Glutamatergic neuron (in vitro differentiated cells): Measurements from ENCODE around the gene ZCCHC14. TPM values are rescaled to one million over a fixed set of nuclear protein-coding genes. Genes with fewer than 3 reads are reported as not detected.
"Not testable (repeated sequence)": the region's sequence is repeated elsewhere in the genome, so short reads cannot be mapped to it uniquely, and the experiment has no call there.

ENCODE experiments used
- DNase-seq: peaks from one replicate; pipeline ENCODE4 v3.0.0; 2022
- H3K27ac Mint-ChIP-seq: one replicate; pipeline ENCODE4 v1.8.0; 2020; ENCODE audit warnings: mild to moderate bottlenecking, mixed read lengths, inconsistent platforms; ENCODE audit not compliant: unreplicated experiment
- H3K27me3 Mint-ChIP-seq: one replicate; pipeline ENCODE4 v1.8.0; 2020; ENCODE audit warnings: mild to moderate bottlenecking, moderate library complexity, mixed read lengths, inconsistent platforms; ENCODE audit not compliant: unreplicated experiment
- H3K36me3 Mint-ChIP-seq: one replicate; pipeline ENCODE4 v1.8.0; 2020; ENCODE audit warnings: mild to moderate bottlenecking, mixed read lengths, inconsistent platforms; ENCODE audit not compliant: unreplicated experiment
- H3K4me1 Mint-ChIP-seq: one replicate; pipeline ENCODE4 v1.8.0; 2020; ENCODE audit warnings: mild to moderate bottlenecking, low read depth, mixed read lengths, inconsistent platforms; ENCODE audit not compliant: unreplicated experiment
- H3K4me3 Mint-ChIP-seq: one replicate; pipeline ENCODE4 v1.8.0; 2020; ENCODE audit warnings: mild to moderate bottlenecking, mixed read lengths, inconsistent platforms; ENCODE audit not compliant: unreplicated experiment
- H3K9me3 Mint-ChIP-seq: one replicate; pipeline ENCODE4 v1.8.0; 2020; ENCODE audit warnings: mild to moderate bottlenecking, moderate library complexity, mixed read lengths, inconsistent platforms; ENCODE audit not compliant: unreplicated experiment
- total RNA-seq: library from RNA; stranded (reverse); fragmentation: NEBNext Ultra II Directional; extraction: Animal tissue kit (Norgen Biotek cat#: 25700); gene quantifications from one replicate; pipeline ENCODE4 v1.2.1, GENCODE V29; 2021; ENCODE audit not compliant: unreplicated experiment
- TF ChIP-seq, protein P1 (sequence below): fragments of 200-600 bp; sonication (generic); IDR thresholded peaks from one replicate; pipeline ENCODE4 v1.5.0; 2021; ENCODE audit not compliant: partially characterized antibody, unreplicated experiment

Gene ZCCHC14
- total RNA-seq, 1 donor from 2014 or later, result 29.2 TPM

DNA sequence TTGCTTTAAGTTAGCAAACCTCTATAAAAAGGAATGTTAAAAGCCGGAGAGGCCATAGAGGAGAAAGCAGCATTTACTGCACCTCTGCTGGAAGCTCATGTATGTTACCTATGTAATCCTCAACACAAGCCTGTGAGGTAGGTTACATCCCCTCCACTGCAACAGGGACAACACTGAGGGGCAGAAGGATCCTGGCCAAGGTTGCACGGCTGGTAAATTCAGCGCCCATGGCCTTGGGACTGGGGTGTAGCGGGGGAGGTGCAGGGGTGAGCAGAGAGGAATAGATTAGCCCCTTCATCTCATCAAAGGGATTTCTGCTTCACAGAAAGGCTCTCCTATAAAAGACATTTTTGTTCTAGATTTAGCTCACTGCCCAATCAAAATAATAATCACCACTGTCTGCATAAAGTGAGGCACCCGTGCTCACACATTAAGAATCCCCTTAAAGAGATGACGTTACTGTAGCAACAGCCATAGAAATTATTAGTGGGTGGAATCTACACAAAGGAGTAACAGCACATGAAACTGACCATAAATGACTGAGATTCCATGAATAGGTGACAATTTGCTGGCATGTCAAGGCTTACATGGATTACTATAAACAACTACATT, 3.3 kb downstream of the ZCCHC14 start:
- DNase-seq, result no peak
- Mint-ChIP-seq H3K27me3 (peaks cover 3% of the 10 kb centered on the region), H3K36me3 (no peaks in the 10 kb centered on the region), H3K9me3 (peaks cover 2% of the 10 kb centered on the region), H3K4me1 (peaks cover 34% of the 10 kb centered on the region), H3K27ac (no peak overlapping the region), H3K4me3 (peak overlapping the region; percentile 88)
- TF ChIP-seq, protein P1, sequence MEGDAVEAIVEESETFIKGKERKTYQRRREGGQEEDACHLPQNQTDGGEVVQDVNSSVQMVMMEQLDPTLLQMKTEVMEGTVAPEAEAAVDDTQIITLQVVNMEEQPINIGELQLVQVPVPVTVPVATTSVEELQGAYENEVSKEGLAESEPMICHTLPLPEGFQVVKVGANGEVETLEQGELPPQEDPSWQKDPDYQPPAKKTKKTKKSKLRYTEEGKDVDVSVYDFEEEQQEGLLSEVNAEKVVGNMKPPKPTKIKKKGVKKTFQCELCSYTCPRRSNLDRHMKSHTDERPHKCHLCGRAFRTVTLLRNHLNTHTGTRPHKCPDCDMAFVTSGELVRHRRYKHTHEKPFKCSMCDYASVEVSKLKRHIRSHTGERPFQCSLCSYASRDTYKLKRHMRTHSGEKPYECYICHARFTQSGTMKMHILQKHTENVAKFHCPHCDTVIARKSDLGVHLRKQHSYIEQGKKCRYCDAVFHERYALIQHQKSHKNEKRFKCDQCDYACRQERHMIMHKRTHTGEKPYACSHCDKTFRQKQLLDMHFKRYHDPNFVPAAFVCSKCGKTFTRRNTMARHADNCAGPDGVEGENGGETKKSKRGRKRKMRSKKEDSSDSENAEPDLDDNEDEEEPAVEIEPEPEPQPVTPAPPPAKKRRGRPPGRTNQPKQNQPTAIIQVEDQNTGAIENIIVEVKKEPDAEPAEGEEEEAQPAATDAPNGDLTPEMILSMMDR, result no peak

DNA sequence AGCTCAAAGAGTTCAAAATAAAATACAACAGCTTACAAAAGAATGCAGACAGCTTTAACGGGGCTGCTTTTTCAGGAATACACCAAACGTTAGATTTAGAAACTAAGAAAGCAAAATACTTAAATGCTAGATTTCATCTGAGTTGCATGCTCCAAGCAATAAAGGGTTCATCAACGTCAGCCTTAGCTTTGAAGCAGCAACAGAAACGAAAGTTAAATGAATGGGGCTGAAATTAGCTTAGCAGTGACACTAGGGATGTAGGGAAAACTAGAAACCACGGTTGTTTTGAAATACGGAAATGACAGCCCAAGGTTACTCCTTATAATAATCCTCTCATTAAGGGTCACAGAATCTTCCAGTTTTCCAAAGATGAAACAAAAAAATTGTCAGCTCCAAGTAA, 3.9 kb downstream of the ZCCHC14 start:
- H3K9me3 Mint-ChIP-seq, H3K27ac Mint-ChIP-seq, H3K36me3 Mint-ChIP-seq, H3K27me3 Mint-ChIP-seq, DNase-seq: not testable (repeated sequence)
- H3K4me3 Mint-ChIP-seq, result peak overlapping the region; percentile 88
- H3K4me1 Mint-ChIP-seq, result peaks cover 36% of the 10 kb centered on the region

DNA sequence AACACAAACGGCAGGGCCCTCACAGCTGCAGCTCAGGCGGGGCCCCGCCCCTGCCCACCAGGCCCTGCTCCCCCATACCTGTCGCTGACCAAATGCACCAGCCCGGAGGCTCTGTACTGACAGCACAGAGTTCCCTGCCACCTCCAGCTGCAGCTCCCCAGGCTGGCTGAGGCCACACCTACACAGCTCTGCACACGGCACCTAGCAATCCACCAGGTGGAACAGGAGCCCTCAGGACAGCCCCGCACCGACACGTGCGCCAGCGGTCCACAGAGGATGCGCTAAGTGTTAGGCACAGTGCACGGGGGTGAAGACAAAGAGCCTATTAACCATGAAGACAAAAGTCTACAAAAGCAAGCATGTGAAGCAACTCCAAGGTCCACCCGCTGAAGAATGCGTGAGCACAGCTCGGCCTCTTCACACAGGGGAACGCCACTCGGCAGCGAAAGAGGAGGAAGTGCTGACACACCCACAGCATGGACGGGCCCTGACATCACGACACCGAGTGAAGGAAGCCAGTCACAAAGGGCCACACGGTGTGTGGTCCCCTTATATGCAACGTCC, 5.4 kb downstream of the ZCCHC14 start:
- H3K4me3 Mint-ChIP-seq, result peak overlapping the region; percentile 53
- H3K36me3 Mint-ChIP-seq, result no peaks in the 10 kb centered on the region
- TF ChIP-seq, protein P1, result no peak
- H3K9me3 Mint-ChIP-seq, result peaks cover 2% of the 10 kb centered on the region
- peaks cover 3% of the 10 kb centered on the region for H3K27me3 Mint-ChIP-seq
- peaks cover 39% of the 10 kb centered on the region for H3K4me1 Mint-ChIP-seq
- H3K27ac Mint-ChIP-seq, result no peak overlapping the region
- DNase-seq, result peak; percentile 40

DNA sequence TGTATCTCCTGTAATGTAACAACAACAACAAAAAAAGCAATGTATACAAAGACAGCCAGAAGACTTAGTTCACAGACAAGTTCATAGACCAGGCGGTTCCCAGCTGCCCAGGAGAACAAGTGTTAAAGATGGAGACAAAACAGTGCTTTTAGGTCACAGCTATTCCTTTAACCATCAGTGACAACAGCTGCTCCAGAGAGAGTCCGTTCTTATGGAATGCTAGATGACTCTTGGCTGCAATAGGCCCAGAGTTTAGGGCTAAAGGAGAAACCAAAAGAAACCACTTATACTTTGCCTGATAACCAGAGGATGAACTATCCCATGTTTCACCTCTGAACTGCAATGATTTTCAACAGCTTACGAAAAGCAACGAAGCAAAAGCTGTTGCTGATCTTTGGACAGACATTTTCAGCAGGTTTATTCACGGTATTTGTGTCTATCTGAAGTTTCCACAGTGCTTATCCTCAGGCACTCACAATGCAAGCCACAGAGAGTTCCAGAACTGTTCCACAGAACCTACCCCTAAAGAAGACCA, 6.0 kb downstream of the ZCCHC14 start:
- DNase-seq, result no peak
- Mint-ChIP-seq H3K4me1 (peaks cover 43% of the 10 kb centered on the region), H3K27me3 (peaks cover 3% of the 10 kb centered on the region), H3K27ac (peak overlapping the region; percentile 36), H3K36me3 (no peaks in the 10 kb centered on the region), H3K9me3 (peaks cover 2% of the 10 kb centered on the region), H3K4me3 (no peak overlapping the region)
- TF ChIP-seq, protein P1, result no peak

DNA sequence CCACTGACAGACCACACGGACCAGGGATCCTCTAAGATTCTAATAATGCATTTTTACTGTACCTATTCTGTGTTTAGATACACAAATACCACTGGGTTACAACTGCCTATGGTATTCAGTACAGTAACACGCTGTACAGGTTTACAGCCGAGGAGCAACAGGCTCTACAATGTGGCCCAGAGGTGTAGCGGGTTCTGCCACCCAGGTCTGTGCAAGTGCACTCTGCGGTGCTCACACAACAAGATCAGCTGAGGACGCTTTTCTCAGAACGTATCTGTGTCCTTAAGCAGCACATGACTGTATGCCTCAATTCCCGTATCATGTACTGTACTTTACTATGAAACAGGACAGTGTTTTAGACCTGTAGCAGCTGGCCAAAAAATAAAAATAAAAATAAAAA, 6.5 kb downstream of the ZCCHC14 start:
- no peak overlapping the region for H3K27ac Mint-ChIP-seq
- H3K4me3 Mint-ChIP-seq, result no peak overlapping the region
- no peaks in the 10 kb centered on the region for H3K36me3 Mint-ChIP-seq
- peaks cover 42% of the 10 kb centered on the region for H3K4me1 Mint-ChIP-seq
- DNase-seq, result no peak
- TF ChIP-seq, protein P1, result no peak
- peaks cover 1% of the 10 kb centered on the region for H3K27me3 Mint-ChIP-seq
- peaks cover 2% of the 10 kb centered on the region for H3K9me3 Mint-ChIP-seq

DNA sequence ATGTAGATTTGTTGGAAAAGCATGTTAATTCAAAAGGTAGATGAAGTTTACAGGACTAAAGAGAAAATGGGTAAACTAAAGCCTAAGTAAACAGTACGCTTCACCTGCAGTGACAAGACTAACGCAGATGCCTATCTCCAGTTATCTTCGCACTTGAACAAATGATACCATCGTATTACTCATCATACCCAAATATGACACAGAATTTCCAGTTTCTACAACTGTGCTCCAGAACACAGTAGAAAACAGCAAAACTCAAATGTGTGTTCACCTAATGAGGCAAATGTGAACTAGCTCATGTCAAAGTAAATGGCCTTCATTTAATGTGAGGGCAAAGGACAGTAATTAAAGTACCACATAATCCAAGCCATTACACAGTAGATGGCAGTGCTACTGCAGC, 7.0 kb downstream of the ZCCHC14 start:
- H3K27ac Mint-ChIP-seq, H3K36me3 Mint-ChIP-seq, H3K27me3 Mint-ChIP-seq, DNase-seq, H3K4me3 Mint-ChIP-seq, H3K9me3 Mint-ChIP-seq: not testable (repeated sequence)
- H3K4me1 Mint-ChIP-seq, result peaks cover 40% of the 10 kb centered on the region
